Right lobe of liver (tissue), 4 donors: ENCODE measurements around the gene FAM72A.
"Not testable (repeated sequence)": the region's sequence is repeated elsewhere in the genome, so short reads cannot be mapped to it uniquely, and the experiment has no call there.

ENCODE experiments used
- POLR2A ChIP-seq: fragments of 450-650 bp; IDR thresholded peaks from one replicate; pipeline ENCODE4 v1.6.1; 2017; ENCODE audit warnings: antibody characterized with exemption, mild to moderate bottlenecking
- TF ChIP-seq, protein P1 (sequence below), 4 donors: fragments of 200-600 bp in 3 of 4; fragments of 450-650 bp in 1 of 4; IDR thresholded peaks; one replicate each; pipeline versions ENCODE4 v1.5.1 to v1.8.0; 2016 to 2022; ENCODE audit warnings: antibody characterized with exemption in 4 of 4, mild to moderate bottlenecking in 2 of 4
- donor health status: DM: no; HTN: no; CAD: no.
- donor health status: DM: no; HTN: no; CAD: no.
- donor health status: DM: no; HTN: yes; CAD: no.

DNA sequence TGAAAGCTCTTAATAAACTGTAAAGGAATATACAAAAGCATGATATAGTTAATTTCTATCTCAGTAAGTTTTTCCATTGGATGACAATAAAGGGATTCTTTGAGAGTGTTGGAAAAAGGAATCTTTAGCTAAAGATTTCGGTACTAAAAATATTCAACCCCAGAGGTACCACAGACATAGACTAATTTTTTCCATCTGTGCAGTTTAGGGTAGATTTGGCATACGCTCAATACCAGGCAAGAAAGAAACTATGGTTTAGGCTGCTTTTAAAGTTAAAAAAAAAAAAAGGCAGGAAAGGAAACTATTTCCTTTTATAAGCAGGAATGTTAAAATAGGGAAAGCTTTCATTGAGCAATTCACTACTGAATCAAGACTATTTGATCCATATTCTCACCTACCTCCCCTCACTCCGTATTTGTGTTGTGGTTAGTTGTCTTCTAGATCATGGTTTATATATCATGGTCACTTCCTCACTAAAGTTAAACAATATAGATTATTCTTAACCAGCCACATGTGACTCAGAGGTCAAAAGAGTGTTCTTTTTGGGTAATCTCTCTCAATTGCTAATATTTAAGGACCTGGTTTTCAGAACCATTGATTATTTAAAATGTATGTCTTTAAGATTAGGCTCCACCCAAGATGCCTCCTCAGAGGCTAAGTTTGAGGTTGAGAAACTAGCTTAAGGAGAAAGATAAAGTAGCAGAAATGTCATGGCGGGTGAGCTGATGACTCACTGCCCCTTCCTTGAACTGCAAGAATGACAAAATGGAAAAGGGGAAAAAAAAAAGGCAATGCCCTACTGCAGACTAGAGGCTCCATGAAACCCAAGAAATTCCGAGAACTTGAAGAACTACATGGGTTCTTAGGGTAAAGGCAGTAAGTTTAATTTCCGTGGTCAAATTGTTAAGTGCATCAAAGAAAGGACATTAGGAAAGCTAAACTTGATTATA is 20.0 kb downstream of the FAM72A start:
- TF ChIP-seq, protein P1, sequence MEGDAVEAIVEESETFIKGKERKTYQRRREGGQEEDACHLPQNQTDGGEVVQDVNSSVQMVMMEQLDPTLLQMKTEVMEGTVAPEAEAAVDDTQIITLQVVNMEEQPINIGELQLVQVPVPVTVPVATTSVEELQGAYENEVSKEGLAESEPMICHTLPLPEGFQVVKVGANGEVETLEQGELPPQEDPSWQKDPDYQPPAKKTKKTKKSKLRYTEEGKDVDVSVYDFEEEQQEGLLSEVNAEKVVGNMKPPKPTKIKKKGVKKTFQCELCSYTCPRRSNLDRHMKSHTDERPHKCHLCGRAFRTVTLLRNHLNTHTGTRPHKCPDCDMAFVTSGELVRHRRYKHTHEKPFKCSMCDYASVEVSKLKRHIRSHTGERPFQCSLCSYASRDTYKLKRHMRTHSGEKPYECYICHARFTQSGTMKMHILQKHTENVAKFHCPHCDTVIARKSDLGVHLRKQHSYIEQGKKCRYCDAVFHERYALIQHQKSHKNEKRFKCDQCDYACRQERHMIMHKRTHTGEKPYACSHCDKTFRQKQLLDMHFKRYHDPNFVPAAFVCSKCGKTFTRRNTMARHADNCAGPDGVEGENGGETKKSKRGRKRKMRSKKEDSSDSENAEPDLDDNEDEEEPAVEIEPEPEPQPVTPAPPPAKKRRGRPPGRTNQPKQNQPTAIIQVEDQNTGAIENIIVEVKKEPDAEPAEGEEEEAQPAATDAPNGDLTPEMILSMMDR (IDR thresholded peaks at IDR 0.05): not testable (repeated sequence)
- not testable (repeated sequence) for TF ChIP-seq POLR2A
